PC-3 (cell line): ENCODE results near the gene C12orf76. TPM values are rescaled to one million over a fixed set of nuclear protein-coding genes. Genes with fewer than 3 reads are reported as not detected.

Source experiments
- ATAC-seq: fragments of 200-7000 bp; cut with Tn5 transposase; 2 replicates; pipeline ENCODE4 v1.9.1; 2020; ENCODE audit warnings: mild to moderate bottlenecking, moderate library complexity
- BruUV-seq: library from RNA; stranded (reverse); fragments of 400-500 nt; replicated peaks from 2 replicates; lab custom pipeline; 2021; lab: Mats Ljungman, UMichigan
- CTCF ChIA-PET: fragments of 300-600 bp; sonication (Branson Sonifier 250); formaldehyde crosslinking; loops from one replicate; lab custom pipeline; 2022; ENCODE audit warnings: antibody characterized with exemption; lab: Charles Lee
- POLR2A ChIA-PET: fragments of 300-600 bp; sonication (Branson Sonifier 250); formaldehyde crosslinking; loops from one replicate; lab custom pipeline; 2022; ENCODE audit warnings: antibody characterized with exemption; ENCODE audit not compliant: unreplicated experiment; lab: Charles Lee
- DNase-seq: peaks from one replicate; pipeline ENCODE4 v3.0.0-alpha.2; 2015
- H2AFZ ChIP-seq: fragments of 300-600 bp; sonication (generic); 2 replicates; pipeline ENCODE4 v1.6.0; 2016; ENCODE audit warnings: antibody characterized with exemption, low read length
- H3F3A ChIP-seq: fragments of 300-600 bp; sonication (generic); one replicate; pipeline ENCODE4 v1.6.0; 2017; ENCODE audit warnings: antibody characterized with exemption, low read length, control low read depth, mild to moderate bottlenecking; ENCODE audit not compliant: unreplicated experiment
- H3K27ac ChIP-seq: fragments of 300-600 bp; sonication (generic); 2 replicates; pipeline ENCODE4 v1.5.1; 2016; ENCODE audit warnings: mild to moderate bottlenecking, low read length
- H3K27me3 ChIP-seq: fragments of 300-600 bp; sonication (generic); 2 replicates; pipeline ENCODE4 v1.6.1; 2016; ENCODE audit warnings: low read length, mixed read lengths
- H3K36me3 ChIP-seq: fragments of 300-600 bp; sonication (generic); 2 replicates; pipeline ENCODE4 v1.6.1; 2016; ENCODE audit warnings: low read depth, mixed run types, low read length, mixed read lengths
- H3K4me1 ChIP-seq: fragments of 300-600 bp; sonication (generic); 2 replicates; pipeline ENCODE4 v1.5.1; 2016; ENCODE audit warnings: low read length; ENCODE audit not compliant: insufficient read depth
- H3K4me2 ChIP-seq: fragments of 300-600 bp; sonication (generic); 2 replicates; pipeline ENCODE4 v1.6.0; 2016; ENCODE audit warnings: low read length
- H3K4me3 ChIP-seq: fragments of 300-600 bp; sonication (generic); 2 replicates; pipeline ENCODE4 v1.5.1; 2016; ENCODE audit warnings: mild to moderate bottlenecking, low read length, mixed read lengths
- H3K79me2 ChIP-seq: fragments of 300-600 bp; sonication (generic); 2 replicates; pipeline ENCODE4 v1.6.1; 2017; ENCODE audit warnings: low read length, mixed read lengths
- H3K9ac ChIP-seq: fragments of 300-600 bp; sonication (generic); 2 replicates; pipeline ENCODE4 v1.6.0; 2016; ENCODE audit warnings: mild to moderate bottlenecking, low read length
- H3K9me2 ChIP-seq: fragments of 300-600 bp; sonication (generic); replicated peaks from 2 replicates; pipeline ENCODE4 v1.6.1; 2016; ENCODE audit warnings: mixed run types, low read length, mixed read lengths
- H3K9me3 ChIP-seq: fragments of 300-600 bp; sonication (generic); 2 replicates; pipeline ENCODE4 v1.6.1; 2016; ENCODE audit warnings: low read length, mixed read lengths
- H4K20me1 ChIP-seq: fragments of 300-600 bp; sonication (generic); 2 replicates; pipeline ENCODE4 v1.6.1; 2016; ENCODE audit warnings: low read length, mixed read lengths
- EZH2 ChIP-seq: fragments of 300-600 bp; sonication (generic); IDR thresholded peaks from one replicate; pipeline ENCODE4 v1.6.1; 2017; ENCODE audit warnings: antibody characterized with exemption, mild to moderate bottlenecking, low read length; ENCODE audit not compliant: unreplicated experiment
- EZH2phosphoT487 ChIP-seq: fragments of 300-600 bp; sonication (generic); IDR thresholded peaks from 2 replicates; pipeline ENCODE4 v1.6.1; 2018; ENCODE audit warnings: mild to moderate bottlenecking, antibody characterized with exemption, low read length, borderline replicate concordance
- intact Hi-C: fragments of 100-400 bp; cut with micrococcal nuclease; formaldehyde crosslinking; loops from 2 replicates; pipeline ENCODE4 v1.9.0; 2023
- total RNA-seq: library from RNA; depleted of rRNA; stranded (reverse); fragments of >200 nt; gene quantifications from 2 replicates; pipeline ENCODE4 v1.2.3, GENCODE V29; 2014
- TF ChIP-seq, protein P1 (sequence below): fragments of 300-600 bp; sonication (generic); conservative IDR thresholded peaks from 2 replicates; pipeline ENCODE4 v1.5.1; 2017; ENCODE audit warnings: antibody characterized with exemption, low read depth, mild to moderate bottlenecking, low read length

C12orf76 gene
- total RNA-seq, 1 experiment from 2014 or later: 6.7 TPM

DNA sequence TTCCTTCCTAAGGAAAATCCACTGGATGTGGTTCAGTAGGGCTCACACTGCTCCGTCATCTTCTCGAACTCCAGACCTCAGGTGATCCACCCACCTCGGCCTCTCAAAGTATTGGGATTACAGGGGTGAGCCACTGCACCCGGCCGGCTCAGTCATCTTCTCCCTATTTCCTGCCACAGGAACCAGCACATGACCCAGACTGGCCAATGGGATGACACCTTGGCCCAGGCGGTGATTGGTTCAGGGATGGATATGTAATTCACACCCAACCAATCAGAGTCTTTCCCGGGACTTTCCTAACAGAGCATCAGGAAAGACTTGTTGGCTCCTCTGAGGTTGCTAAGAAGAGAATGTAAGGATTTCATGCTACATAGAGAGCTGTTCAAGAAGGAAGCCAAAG, 19.2 kb upstream of the C12orf76 start:
- intact Hi-C loops: no loop called here
- Histone ChIP-seq H3K36me3 (no peaks in the 10 kb centered on the region), H3F3A (no peaks in the 10 kb centered on the region), H3K27me3 (no peaks in the 10 kb centered on the region), H3K9me3 (no peaks in the 10 kb centered on the region), H3K4me2 (no peak overlapping the region), H3K79me2 (no peaks in the 10 kb centered on the region), H3K9ac (no peak overlapping the region), H3K9me2 (no peaks in the 10 kb centered on the region), H4K20me1 (no peaks in the 10 kb centered on the region), H2AFZ (no peak overlapping the region), H3K4me1 (no peaks in the 10 kb centered on the region), H3K27ac (no peak overlapping the region), H3K4me3 (no peak overlapping the region)
- CTCF ChIA-PET: no interaction called here
- DNase-seq (no peak), ATAC-seq (no peak)
- POLR2A ChIA-PET: no interaction called here
- TF ChIP-seq EZH2phosphoT487 (no peak), EZH2 (no peak)
- TF ChIP-seq, protein P1, sequence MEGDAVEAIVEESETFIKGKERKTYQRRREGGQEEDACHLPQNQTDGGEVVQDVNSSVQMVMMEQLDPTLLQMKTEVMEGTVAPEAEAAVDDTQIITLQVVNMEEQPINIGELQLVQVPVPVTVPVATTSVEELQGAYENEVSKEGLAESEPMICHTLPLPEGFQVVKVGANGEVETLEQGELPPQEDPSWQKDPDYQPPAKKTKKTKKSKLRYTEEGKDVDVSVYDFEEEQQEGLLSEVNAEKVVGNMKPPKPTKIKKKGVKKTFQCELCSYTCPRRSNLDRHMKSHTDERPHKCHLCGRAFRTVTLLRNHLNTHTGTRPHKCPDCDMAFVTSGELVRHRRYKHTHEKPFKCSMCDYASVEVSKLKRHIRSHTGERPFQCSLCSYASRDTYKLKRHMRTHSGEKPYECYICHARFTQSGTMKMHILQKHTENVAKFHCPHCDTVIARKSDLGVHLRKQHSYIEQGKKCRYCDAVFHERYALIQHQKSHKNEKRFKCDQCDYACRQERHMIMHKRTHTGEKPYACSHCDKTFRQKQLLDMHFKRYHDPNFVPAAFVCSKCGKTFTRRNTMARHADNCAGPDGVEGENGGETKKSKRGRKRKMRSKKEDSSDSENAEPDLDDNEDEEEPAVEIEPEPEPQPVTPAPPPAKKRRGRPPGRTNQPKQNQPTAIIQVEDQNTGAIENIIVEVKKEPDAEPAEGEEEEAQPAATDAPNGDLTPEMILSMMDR: no peak
- no TSS peak for BruUV-seq

DNA sequence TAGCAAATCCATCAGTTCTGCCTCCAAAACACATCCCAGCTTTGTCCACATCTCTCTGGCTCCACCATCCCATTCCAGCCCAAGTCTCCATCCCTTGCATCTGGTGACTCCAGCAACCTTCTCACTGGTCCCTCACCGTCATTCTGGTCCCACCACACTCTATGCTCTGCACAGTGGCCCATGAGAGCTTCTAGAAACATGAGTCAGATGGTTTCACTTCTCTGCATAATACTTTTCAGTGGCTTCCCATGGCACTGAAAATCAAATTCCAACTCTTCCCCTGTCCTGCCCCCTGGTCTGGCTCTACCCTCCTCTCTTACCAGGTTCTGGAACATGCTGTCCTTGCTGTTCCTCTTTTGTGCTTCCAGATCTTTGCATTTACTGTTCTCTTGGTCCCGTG, 17.2 kb upstream of the C12orf76 start:
- no peak for TF ChIP-seq EZH2
- TF ChIP-seq EZH2phosphoT487: no peak
- TF ChIP-seq, protein P1: no peak
- no peaks in the 10 kb centered on the region for H4K20me1 ChIP-seq
- H3K4me2 ChIP-seq: no peak overlapping the region
- H3K27ac ChIP-seq: no peak overlapping the region
- no peak overlapping the region for H3K9ac ChIP-seq
- DNase-seq: no peak
- no peak overlapping the region for H3K4me3 ChIP-seq
- H3K36me3 ChIP-seq: no peaks in the 10 kb centered on the region
- no TSS peak for BruUV-seq
- H3K27me3 ChIP-seq: no peaks in the 10 kb centered on the region
- H3F3A ChIP-seq: no peaks in the 10 kb centered on the region
- H3K9me2 ChIP-seq: no peaks in the 10 kb centered on the region
- ATAC-seq: no peak
- intact Hi-C loops: no loop called here
- H3K9me3 ChIP-seq: no peaks in the 10 kb centered on the region
- ChIA-PET CTCF (no interaction called here), POLR2A (no interaction called here)
- no peak overlapping the region for H2AFZ ChIP-seq
- 0 out of 2 replicates have a peak, but pooled peaks cover 1% of the 10 kb centered on the region for H3K4me1 ChIP-seq
- H3K79me2 ChIP-seq: no peaks in the 10 kb centered on the region

DNA sequence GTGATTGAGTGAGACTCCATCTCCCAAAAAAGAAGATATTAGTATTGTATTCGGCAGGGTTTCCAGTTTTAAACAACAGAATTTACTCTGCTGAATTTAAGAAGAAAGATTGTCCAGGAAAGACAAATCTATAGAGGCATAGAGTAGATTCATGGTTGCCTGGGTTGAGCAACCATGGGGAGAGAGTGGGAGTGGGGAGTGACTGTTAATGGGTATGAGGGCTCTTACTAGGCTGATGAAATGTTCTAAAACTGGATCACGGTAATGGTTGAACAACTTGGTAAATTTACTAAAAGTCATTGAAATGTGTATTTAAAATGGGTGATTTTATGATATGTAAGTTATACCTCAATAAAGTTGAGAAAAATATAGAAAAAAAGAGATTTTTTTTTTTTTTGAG, 13.9 kb upstream of the C12orf76 start:
- no peaks in the 10 kb centered on the region for H3K9me2 ChIP-seq
- no TSS peak for BruUV-seq
- no peak for ATAC-seq
- H3K9me3 ChIP-seq: no peaks in the 10 kb centered on the region
- no peaks in the 10 kb centered on the region for H3K79me2 ChIP-seq
- no peak overlapping the region for H3K9ac ChIP-seq
- H3K27ac ChIP-seq: no peak overlapping the region
- ChIA-PET POLR2A (interaction anchor here (0.6 kb wide), 1 partner anchor 121 kb away, joined by 9 read pairs; no protein-coding TSS in a partner anchor), CTCF (interaction anchor here (0.6 kb wide), 2 partner anchors 38 to 129 kb away, joined by 4 to 6 read pairs; no protein-coding TSS in a partner anchor)
- no peaks in the 10 kb centered on the region for H3F3A ChIP-seq
- TF ChIP-seq EZH2: no peak
- TF ChIP-seq, protein P1: no peak
- TF ChIP-seq EZH2phosphoT487: no peak
- DNase-seq: no peak
- no peak overlapping the region for H3K4me3 ChIP-seq
- intact Hi-C loops: no loop called here
- no peaks in the 10 kb centered on the region for H4K20me1 ChIP-seq
- peaks cover 10% of the 10 kb centered on the region for H3K4me1 ChIP-seq
- H2AFZ ChIP-seq: no peak overlapping the region
- H3K36me3 ChIP-seq: no peaks in the 10 kb centered on the region
- no peaks in the 10 kb centered on the region for H3K27me3 ChIP-seq
- H3K4me2 ChIP-seq: no peak overlapping the region
